Neuronal stem cell (in vitro differentiated cells): ENCODE data around the gene HOXA2.

Source experiments
- DNase-seq: peaks from one replicate; pipeline ENCODE4 v3.0.0-alpha.2; 2013; ENCODE audit warnings: low spot score
- H2AFZ ChIP-seq: one replicate; pipeline ENCODE4 v1.6.1; 2013; ENCODE audit warnings: mild to moderate bottlenecking, low read length, inconsistent platforms
- H2AK5ac ChIP-seq: 2 replicates; pipeline ENCODE4 v1.6.1; 2013; ENCODE audit warnings: low read depth, mild to moderate bottlenecking, inconsistent platforms, low read length, moderate library complexity, mixed read lengths
- H2BK120ac ChIP-seq: 2 replicates; pipeline ENCODE4 v1.6.1; 2013; ENCODE audit warnings: low read depth, mild to moderate bottlenecking, inconsistent platforms, low read length, moderate library complexity, mixed read lengths
- H2BK12ac ChIP-seq: one replicate; pipeline ENCODE4 v1.6.1; 2013; ENCODE audit warnings: low read length, inconsistent platforms
- H2BK15ac ChIP-seq: 2 replicates; pipeline ENCODE4 v1.6.1; 2013; ENCODE audit warnings: mild to moderate bottlenecking, low read length, inconsistent platforms, mixed read lengths
- H2BK5ac ChIP-seq: one replicate; pipeline ENCODE4 v1.6.1; 2013; ENCODE audit warnings: inconsistent platforms, mild to moderate bottlenecking, low read length, moderate library complexity
- H3K14ac ChIP-seq: one replicate; pipeline ENCODE4 v1.6.1; 2013; ENCODE audit warnings: low read length, inconsistent platforms
- H3K18ac ChIP-seq: 2 replicates; pipeline ENCODE4 v1.6.1; 2013; ENCODE audit warnings: low read length, inconsistent platforms
- H3K23ac ChIP-seq: 2 replicates; pipeline ENCODE4 v1.6.1; 2013; ENCODE audit warnings: low read depth, mild to moderate bottlenecking, mixed read lengths, low read length, inconsistent platforms; ENCODE audit not compliant: poor library complexity
- H3K27ac ChIP-seq: replicated peaks from 3 replicates; pipeline ENCODE4 v1.5.1; 2013; ENCODE audit warnings: low read length, inconsistent platforms
- H3K27me3 ChIP-seq, 3 experiments: 2 replicates each; pipeline ENCODE4 v1.6.1; 2013; ENCODE audit warnings: low read length in 3 of 3, mild to moderate bottlenecking in 2 of 3, inconsistent platforms in 1 of 3, low read depth in 1 of 3, mixed read lengths in 1 of 3, moderate library complexity in 1 of 3; ENCODE audit not compliant: control insufficient read depth in 3 of 3, insufficient read depth in 3 of 3
- H3K36me3 ChIP-seq, 2 donors: replicated peaks in 1 of 2; 2 replicates each; pipeline ENCODE4 v1.6.1; 2013; ENCODE audit warnings: low read length in 2 of 2; ENCODE audit not compliant: control insufficient read depth in 2 of 2, insufficient read depth in 2 of 2
- H3K4ac ChIP-seq: 2 replicates; pipeline ENCODE4 v1.6.1; 2013; ENCODE audit warnings: inconsistent platforms, mild to moderate bottlenecking, low read length, moderate library complexity
- H3K4me1 ChIP-seq, 2 donors: 1 replicate in 1 of 2; 2 replicates in 1 of 2; pipeline ENCODE4 v1.6.1; 2013; ENCODE audit warnings: low read length in 2 of 2, low read depth in 1 of 2; ENCODE audit not compliant: control insufficient read depth in 2 of 2, insufficient read depth in 1 of 2
- H3K4me2 ChIP-seq: one replicate; pipeline ENCODE4 v1.6.1; 2013; ENCODE audit warnings: mild to moderate bottlenecking, low read length, inconsistent platforms; ENCODE audit not compliant: insufficient read depth, poor library complexity, severe bottlenecking
- H3K4me3 ChIP-seq, 2 donors: 2 replicates each; pipeline ENCODE4 v1.5.1; 2013; ENCODE audit warnings: low read length in 2 of 2, mild to moderate bottlenecking in 2 of 2, inconsistent platforms in 1 of 2, moderate library complexity in 1 of 2
- H3K79me1 ChIP-seq: one replicate; pipeline ENCODE4 v1.6.1; 2013; ENCODE audit warnings: low read depth, mild to moderate bottlenecking, inconsistent platforms, low read length, moderate library complexity
- H3K9ac ChIP-seq: one replicate; pipeline ENCODE4 v1.6.1; 2013; ENCODE audit warnings: mild to moderate bottlenecking, low read depth, low read length, inconsistent platforms; ENCODE audit not compliant: poor library complexity
- H3K9me3 ChIP-seq, 2 donors: replicated peaks in 1 of 2; 2 replicates each; pipeline versions ENCODE3 to v1.6.1; 2013; ENCODE audit warnings: low read length in 2 of 2, mild to moderate bottlenecking in 2 of 2, inconsistent platforms in 1 of 2, low read depth in 1 of 2, mixed read lengths in 1 of 2, moderate library complexity in 1 of 2; ENCODE audit not compliant: control insufficient read depth in 2 of 2, insufficient read depth in 1 of 2
- H4K8ac ChIP-seq: one replicate; pipeline ENCODE4 v1.6.1; 2013; ENCODE audit warnings: low read depth, mild to moderate bottlenecking, inconsistent platforms, low read length, moderate library complexity
- H4K91ac ChIP-seq: one replicate; pipeline ENCODE4 v1.6.1; 2013; ENCODE audit warnings: low read length, low read depth, mild to moderate bottlenecking, inconsistent platforms; ENCODE audit not compliant: poor library complexity
- WGBS, 2 donors: extraction: QIAGEN DNeasy Blood & Tissue Kit; methylation state at CpG; one replicate each; pipeline ENCODE4 v1.1.7; 2013; ENCODE audit warnings: missing lambda C conversion rate in 2 of 2, mixed read lengths in 1 of 2; ENCODE audit not compliant: insufficient read length in 2 of 2, insufficient replicate concordance in 1 of 2; ENCODE audit errors: extremely low coverage in 2 of 2; 5-methylcytosine and 5-hydroxymethylcytosine counted together

Gene HOXA2

DNA sequence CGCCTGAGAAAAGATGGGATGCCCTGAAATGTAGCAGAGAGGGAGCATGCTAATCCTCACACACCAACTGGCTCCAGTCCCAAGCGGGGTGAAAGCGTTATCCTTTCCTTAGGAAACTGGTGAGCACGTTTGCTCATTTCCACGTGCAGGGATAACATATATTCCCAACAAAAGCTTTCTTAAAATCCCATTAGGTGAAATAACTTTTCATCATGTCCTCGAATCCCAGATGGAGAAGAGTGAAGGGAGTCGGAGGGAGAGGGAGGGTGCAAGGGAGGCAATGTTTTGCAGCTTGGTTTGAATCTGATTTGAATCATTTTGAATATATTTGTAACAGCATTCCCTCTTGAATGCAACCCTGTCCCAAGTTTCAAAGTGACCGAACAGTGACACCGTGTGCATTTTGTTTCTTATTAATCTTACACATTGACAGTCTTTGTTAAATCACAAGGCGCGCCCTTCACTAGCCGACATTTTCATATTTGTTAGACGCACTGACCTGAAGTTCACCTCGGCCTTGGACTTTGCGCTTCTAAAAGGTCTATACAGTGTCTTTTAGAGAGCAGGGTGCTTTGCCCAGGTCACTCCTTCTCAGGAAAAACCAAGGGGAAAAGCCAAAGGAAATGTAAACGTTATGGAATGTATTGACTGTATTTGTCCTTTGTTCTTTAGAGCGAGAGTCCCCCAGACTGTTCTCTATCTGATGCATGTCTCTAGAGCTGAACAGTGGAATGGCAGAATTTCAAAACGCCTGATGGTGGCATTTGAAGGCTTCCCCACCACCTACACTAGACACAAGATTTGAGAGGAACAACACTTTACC lies 31.1 kb upstream of the HOXA2 start:
- Histone ChIP-seq H3K4me2 (no peak overlapping the region), H3K27me3 (peaks cover 19 to 100% (median 93%) of the 10 kb centered on the region in 3 experiments), H3K18ac (no peak overlapping the region), H2BK12ac (no peak overlapping the region), H2AFZ (no peak overlapping the region), H3K4me3 (no peak overlapping the region), H3K9me3 (peaks cover 0 to 8% of the 10 kb centered on the region in 2 donors), H3K4ac (no peak overlapping the region), H3K36me3 (no peaks in the 10 kb centered on the region), H2BK120ac (no peak overlapping the region), H2BK5ac (no peak overlapping the region), H3K9ac (no peak overlapping the region), H3K23ac (no peak overlapping the region), H2AK5ac (no peak overlapping the region), H2BK15ac (no peak overlapping the region), H3K79me1 (no peaks in the 10 kb centered on the region), H4K8ac (no peak overlapping the region), H3K4me1 (peaks cover 0 to 3% of the 10 kb centered on the region in 2 donors), H3K27ac (no peak overlapping the region), H3K14ac (no peak overlapping the region), H4K91ac (no peak overlapping the region)
- no peak for DNase-seq
- WGBS, 2 donors = no CpG with 5 or more reads among the region's 18 CpGs

- Histone ChIP-seq H2BK12ac (no peak overlapping the region), H2AFZ (no peak overlapping the region), H3K23ac (no peak overlapping the region), H3K4ac (no peak overlapping the region), H3K27me3 (peaks cover 21 to 100% (median 93%) of the 10 kb centered on the region in 3 experiments), H2BK5ac (no peak overlapping the region), H3K79me1 (no peaks in the 10 kb centered on the region), H3K9me3 (peaks cover 0 to 8% of the 10 kb centered on the region in 2 donors), H3K9ac (no peak overlapping the region), H3K4me3 (no peak overlapping the region), H2BK15ac (no peak overlapping the region), H2BK120ac (no peak overlapping the region), H3K4me2 (no peak overlapping the region), H3K27ac (no peak overlapping the region), H3K4me1 (peaks cover 0 to 3% of the 10 kb centered on the region in 2 donors), H4K8ac (no peak overlapping the region), H4K91ac (no peak overlapping the region), H3K18ac (no peak overlapping the region), H3K36me3 (no peaks in the 10 kb centered on the region), H2AK5ac (no peak overlapping the region), H3K14ac (no peak overlapping the region)
- no peak for DNase-seq
- WGBS, 2 donors = no CpG with 5 or more reads among the region's 6 CpGs
Observed at GRCh38 chr7:27132978-27133377, 30.5 kb upstream of the HOXA2 start.

DNA sequence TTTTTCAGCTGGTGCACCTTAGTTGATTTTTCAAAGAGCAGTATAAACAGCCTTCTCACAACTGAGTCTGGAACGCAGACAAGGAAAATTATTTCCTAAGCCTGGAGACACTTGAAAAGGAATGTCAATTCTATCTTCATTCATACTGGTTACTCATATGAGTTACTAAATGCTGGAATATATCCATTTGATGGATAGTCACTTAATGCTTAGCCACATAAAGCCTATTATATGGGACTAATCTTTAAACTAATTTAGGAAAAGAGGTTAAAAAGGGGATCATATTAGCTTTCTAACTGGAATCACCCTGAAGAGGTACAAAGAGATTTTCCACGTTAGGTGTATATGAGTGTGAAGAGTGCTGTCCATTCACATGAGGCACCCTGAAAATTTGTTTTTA lies 29.7 kb upstream of the HOXA2 start:
- Histone ChIP-seq H3K4me1 (peaks cover 0 to 3% of the 10 kb centered on the region in 2 donors), H3K4me3 (no peak overlapping the region), H2BK15ac (no peak overlapping the region)

GRCh38 chr7:27131390-27131819 lies 28.9 kb upstream of the HOXA2 start:
- no peak for DNase-seq
- Histone ChIP-seq H3K27ac (no peak overlapping the region), H3K23ac (no peak overlapping the region), H4K8ac (no peak overlapping the region), H3K27me3 (peaks cover 21 to 100% (median 92%) of the 10 kb centered on the region in 3 experiments), H2AFZ (peak overlapping the region; percentile 98), H3K18ac (no peak overlapping the region), H2BK120ac (no peak overlapping the region), H4K91ac (no peak overlapping the region), H3K4me3 (peak overlapping the region in 1 of 2 donors; percentile 53), H3K14ac (no peak overlapping the region), H3K4me1 (peaks cover 0 to 3% of the 10 kb centered on the region in 2 donors), H2BK15ac (no peak overlapping the region), H3K4ac (no peak overlapping the region), H3K9me3 (peaks cover 0 to 8% of the 10 kb centered on the region in 2 donors), H3K9ac (no peak overlapping the region), H3K79me1 (no peaks in the 10 kb centered on the region), H2BK5ac (no peak overlapping the region), H3K4me2 (peak overlapping the region; percentile 61), H2BK12ac (no peak overlapping the region), H3K36me3 (no peaks in the 10 kb centered on the region), H2AK5ac (no peak overlapping the region)
- no CpG with 5 or more reads among the region's 12 CpGs for WGBS, 2 donors

More for the DNA sequence above, 29.7 kb upstream of the HOXA2 start:
- H4K8ac ChIP-seq = no peak overlapping the region
- peaks cover 23 to 100% (median 93%) of the 10 kb centered on the region in 3 experiments for H3K27me3 ChIP-seq
- H3K23ac ChIP-seq = no peak overlapping the region
- H2AK5ac ChIP-seq = no peak overlapping the region
- no peak overlapping the region for H2BK5ac ChIP-seq
- H2BK120ac ChIP-seq = no peak overlapping the region
- no peak overlapping the region for H3K9ac ChIP-seq
- no peaks in the 10 kb centered on the region for H3K36me3 ChIP-seq
- no peaks in the 10 kb centered on the region for H3K79me1 ChIP-seq
- H2BK12ac ChIP-seq = no peak overlapping the region
- DNase-seq = no peak
- no peak overlapping the region for H4K91ac ChIP-seq
- H3K14ac ChIP-seq = no peak overlapping the region
- H3K27ac ChIP-seq = no peak overlapping the region
- H3K4ac ChIP-seq = no peak overlapping the region
- peaks cover 0 to 8% of the 10 kb centered on the region in 2 donors for H3K9me3 ChIP-seq
- H3K18ac ChIP-seq = no peak overlapping the region
- WGBS, 2 donors = no CpG with 5 or more reads among the region's 2 CpGs
- H3K4me2 ChIP-seq = no peak overlapping the region
- H2AFZ ChIP-seq = no peak overlapping the region
